H9 (cell line): ENCODE results near the gene ACVR1. TPM values are rescaled to one million over a fixed set of nuclear protein-coding genes. Genes with fewer than 3 reads are reported as not detected.

Experiments
- DNase-seq: peaks from one replicate; pipeline ENCODE4 v3.0.0-alpha.2; 2017
- H2AFZ ChIP-seq: one replicate; pipeline ENCODE4 v1.6.1; 2013; ENCODE audit warnings: mild to moderate bottlenecking, low read length, control low read depth, moderate library complexity
- H2AK5ac ChIP-seq: 2 replicates; pipeline ENCODE4 v1.6.1; 2013; ENCODE audit warnings: low read length, control low read depth, mixed read lengths; ENCODE audit not compliant: insufficient read length
- H2BK120ac ChIP-seq: one replicate; pipeline ENCODE4 v1.6.1; 2013; ENCODE audit warnings: low read depth, mild to moderate bottlenecking, low read length, control low read depth, inconsistent platforms; ENCODE audit not compliant: poor library complexity, severe bottlenecking
- H2BK12ac ChIP-seq: 2 replicates; pipeline ENCODE4 v1.6.1; 2013; ENCODE audit warnings: low read length, control low read depth, mixed read lengths, low read depth; ENCODE audit not compliant: insufficient read length
- H2BK15ac ChIP-seq: 2 replicates; pipeline ENCODE4 v1.6.1; 2013; ENCODE audit warnings: low read depth, low read length, control low read depth
- H2BK20ac ChIP-seq: one replicate; pipeline ENCODE4 v1.6.1; 2013; ENCODE audit warnings: low read depth, mild to moderate bottlenecking, low read length, control low read depth, inconsistent platforms; ENCODE audit not compliant: poor library complexity, severe bottlenecking
- H2BK5ac ChIP-seq: 2 replicates; pipeline ENCODE4 v1.6.1; 2013; ENCODE audit warnings: low read length, control low read depth, mixed read lengths; ENCODE audit not compliant: insufficient read length
- H3K14ac ChIP-seq: 2 replicates; pipeline ENCODE4 v1.6.1; 2013; ENCODE audit warnings: low read length, control low read depth; ENCODE audit not compliant: insufficient read depth
- H3K18ac ChIP-seq: 2 replicates; pipeline ENCODE4 v1.6.1; 2013; ENCODE audit warnings: low read depth, mild to moderate bottlenecking, mixed read lengths, low read length, control low read depth; ENCODE audit not compliant: insufficient read length
- H3K23ac ChIP-seq: 2 replicates; pipeline ENCODE4 v1.6.1; 2013; ENCODE audit warnings: low read length, control low read depth, mixed read lengths, low read depth; ENCODE audit not compliant: insufficient read length
- H3K23me2 ChIP-seq: 2 replicates; pipeline ENCODE4 v1.6.1; 2013; ENCODE audit warnings: low read depth, mild to moderate bottlenecking, mixed read lengths, low read length, control low read depth; ENCODE audit not compliant: insufficient read length, poor library complexity, severe bottlenecking
- H3K27ac ChIP-seq: 2 replicates; pipeline ENCODE4 v1.5.1; 2013; ENCODE audit warnings: low read length, control low read depth, mixed read lengths, low read depth; ENCODE audit not compliant: insufficient read length
- H3K27me3 ChIP-seq: 2 replicates; pipeline ENCODE4 v1.6.1; 2013; ENCODE audit warnings: low read length, control low read depth, inconsistent platforms; ENCODE audit not compliant: insufficient read depth
- H3K4ac ChIP-seq: 2 replicates; pipeline ENCODE4 v1.6.1; 2013; ENCODE audit warnings: low read depth, mild to moderate bottlenecking, control low read depth, inconsistent platforms, low read length, moderate library complexity
- H3K4me1 ChIP-seq: 2 replicates; pipeline ENCODE4 v1.6.1; 2013; ENCODE audit warnings: low read length, control low read depth, inconsistent platforms; ENCODE audit not compliant: insufficient read depth
- H3K4me2 ChIP-seq: 2 replicates; pipeline ENCODE4 v1.6.1; 2013; ENCODE audit warnings: low read length, control low read depth, mixed read lengths; ENCODE audit not compliant: insufficient read length, insufficient read depth
- H3K56ac ChIP-seq: 2 replicates; pipeline ENCODE4 v1.6.1; 2013; ENCODE audit warnings: low read depth, mild to moderate bottlenecking, mixed read lengths, low read length, control low read depth; ENCODE audit not compliant: insufficient read length
- H3K79me1 ChIP-seq: 2 replicates; pipeline ENCODE4 v1.6.1; 2013; ENCODE audit warnings: low read depth, mild to moderate bottlenecking, moderate library complexity, low read length, control low read depth, inconsistent platforms; ENCODE audit not compliant: insufficient read depth, poor library complexity, severe bottlenecking
- H3K79me2 ChIP-seq: 2 replicates; pipeline ENCODE4 v1.6.1; 2013; ENCODE audit warnings: low read length, control low read depth, inconsistent platforms; ENCODE audit not compliant: insufficient read depth
- H3K9ac ChIP-seq: 2 replicates; pipeline ENCODE4 v1.6.1; 2013; ENCODE audit warnings: low read length, control low read depth, mixed read lengths; ENCODE audit not compliant: insufficient read length; ENCODE audit errors: extremely low read depth
- H3K9me3 ChIP-seq: one replicate; pipeline ENCODE4 v1.6.1; 2013; ENCODE audit warnings: low read depth, low read length, inconsistent platforms; ENCODE audit not compliant: control insufficient read depth
- H3T11ph ChIP-seq: one replicate; pipeline ENCODE4 v1.6.1; 2013; ENCODE audit warnings: mild to moderate bottlenecking, low read length, control low read depth, inconsistent platforms
- H4K20me1 ChIP-seq: one replicate; pipeline ENCODE4 v1.6.1; 2013; ENCODE audit not compliant: control insufficient read depth, insufficient read length, insufficient read depth
- H4K5ac ChIP-seq: 2 replicates; pipeline ENCODE4 v1.6.1; 2013; ENCODE audit warnings: low read depth, mild to moderate bottlenecking, mixed read lengths, low read length, control low read depth; ENCODE audit not compliant: insufficient read length
- H4K8ac ChIP-seq: replicated peaks from 2 replicates; pipeline ENCODE4 v1.6.1; 2013; ENCODE audit warnings: low read length, control low read depth, mixed read lengths, low read depth; ENCODE audit not compliant: insufficient read length
- H4K91ac ChIP-seq: 2 replicates; pipeline ENCODE4 v1.6.1; 2013; ENCODE audit warnings: low read depth, mild to moderate bottlenecking, moderate library complexity, mixed read lengths, low read length, control low read depth; ENCODE audit not compliant: insufficient read length
- H3K27ac Mint-ChIP-seq, 3 experiments: 2 replicates in 2 of 3; 3 replicates in 1 of 3; pipeline ENCODE4 v1.8.0; 2020 to 2021; ENCODE audit warnings: mixed read lengths in 3 of 3, mild to moderate bottlenecking in 1 of 3, moderate library complexity in 1 of 3
- H3K27me3 Mint-ChIP-seq: 2 replicates; pipeline ENCODE4 v1.8.0; 2021; ENCODE audit warnings: low read depth, mild to moderate bottlenecking, moderate library complexity, mixed read lengths
- H3K36me3 Mint-ChIP-seq, 3 experiments: 2 replicates in 2 of 3; 3 replicates in 1 of 3; pipeline ENCODE4 v1.8.0; 2020 to 2021; ENCODE audit warnings: low read depth in 3 of 3, mixed read lengths in 3 of 3; ENCODE audit not compliant: insufficient read depth in 1 of 3
- H3K4me1 Mint-ChIP-seq, 2 experiments: 2 replicates each; pipeline ENCODE4 v1.8.0; 2020; ENCODE audit warnings: mixed read lengths in 2 of 2
- H3K4me3 Mint-ChIP-seq, 2 experiments: 2 replicates in 1 of 2; 3 replicates in 1 of 2; pipeline ENCODE4 v1.8.0; 2020 to 2021; ENCODE audit warnings: mild to moderate bottlenecking in 2 of 2, mixed read lengths in 2 of 2, moderate library complexity in 1 of 2
- H3K9me3 Mint-ChIP-seq, 2 experiments: 2 replicates in 1 of 2; 3 replicates in 1 of 2; pipeline ENCODE4 v1.8.0; 2020; ENCODE audit warnings: mild to moderate bottlenecking in 2 of 2, mixed read lengths in 2 of 2, moderate library complexity in 1 of 2
- WGBS: extraction: QIAGEN DNeasy Blood & Tissue Kit; methylation state at CpG from one replicate; pipeline ENCODE4 v1.1.7; 2013; ENCODE audit warnings: missing lambda C conversion rate, low lambda C conversion rate, mixed read lengths; ENCODE audit not compliant: insufficient read length; ENCODE audit errors: extremely low coverage; 5-methylcytosine and 5-hydroxymethylcytosine counted together
- total RNA-seq: library from RNA; stranded (reverse); gene quantifications from 2 replicates; pipeline ENCODE4 v1.2.1, GENCODE V29; 2021
- TF ChIP-seq, protein P1 (sequence below): fragments of 200-600 bp; sonication (generic); conservative IDR thresholded peaks from 3 replicates; pipeline ENCODE4 v1.8.0; 2021; ENCODE audit warnings: antibody characterized with exemption, mild to moderate bottlenecking

The ACVR1 gene
- total RNA-seq, 1 experiment from 2014 or later: 21.2 TPM

DNA sequence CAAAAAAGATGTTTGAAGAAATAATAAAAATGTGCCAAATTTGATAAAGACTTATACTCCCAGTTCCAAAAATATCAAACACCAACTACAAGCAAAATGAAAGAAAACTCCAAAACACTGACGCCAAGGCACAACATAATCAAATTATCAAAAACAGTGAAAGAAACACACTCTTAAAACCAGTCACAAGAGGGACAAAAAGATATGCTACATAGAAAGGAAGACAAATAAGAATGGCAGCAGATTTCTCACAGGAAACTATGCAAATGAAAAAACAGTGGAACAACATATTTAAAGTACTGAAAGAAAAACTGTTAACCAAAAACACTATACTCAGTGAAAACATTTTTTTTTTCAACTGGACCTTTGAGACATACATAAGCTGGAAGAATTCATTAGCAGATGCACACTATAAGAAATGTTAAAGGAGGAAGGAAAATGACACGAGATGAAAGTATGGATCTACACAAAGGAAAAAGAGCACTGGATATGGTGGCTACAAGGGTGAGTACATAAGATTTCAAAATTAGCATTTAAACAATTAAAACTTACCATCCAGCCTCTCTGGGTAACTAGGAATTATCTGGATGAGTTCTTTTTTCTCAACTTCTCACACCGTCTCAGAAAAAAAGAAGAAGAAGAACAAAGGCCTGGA lies 153.4 kb downstream of the ACVR1 start:
- no peaks in the 10 kb centered on the region for H3K4me1 Mint-ChIP-seq
- Histone ChIP-seq H4K91ac (no peak overlapping the region), H2AK5ac (no peak overlapping the region), H3K79me2 (no peaks in the 10 kb centered on the region), H3T11ph (no peak overlapping the region), H3K56ac (no peak overlapping the region), H4K8ac (no peak overlapping the region), H3K18ac (no peak overlapping the region), H2BK20ac (no peak overlapping the region), H4K5ac (no peak overlapping the region), H3K27ac (no peak overlapping the region), H2BK5ac (no peak overlapping the region), H3K14ac (no peak overlapping the region), H2BK12ac (no peak overlapping the region), H3K9me3 (no peaks in the 10 kb centered on the region), H2BK120ac (no peak overlapping the region), H3K4ac (no peak overlapping the region), H3K23ac (no peak overlapping the region), H2BK15ac (no peak overlapping the region), H3K27me3 (no peaks in the 10 kb centered on the region), H3K79me1 (no peaks in the 10 kb centered on the region), H4K20me1 (no peaks in the 10 kb centered on the region), H3K4me1 (no peaks in the 10 kb centered on the region), H3K23me2 (no peaks in the 10 kb centered on the region), H3K4me2 (no peak overlapping the region), H2AFZ (no peak overlapping the region), H3K9ac (no peak overlapping the region)
- TF ChIP-seq, protein P1, sequence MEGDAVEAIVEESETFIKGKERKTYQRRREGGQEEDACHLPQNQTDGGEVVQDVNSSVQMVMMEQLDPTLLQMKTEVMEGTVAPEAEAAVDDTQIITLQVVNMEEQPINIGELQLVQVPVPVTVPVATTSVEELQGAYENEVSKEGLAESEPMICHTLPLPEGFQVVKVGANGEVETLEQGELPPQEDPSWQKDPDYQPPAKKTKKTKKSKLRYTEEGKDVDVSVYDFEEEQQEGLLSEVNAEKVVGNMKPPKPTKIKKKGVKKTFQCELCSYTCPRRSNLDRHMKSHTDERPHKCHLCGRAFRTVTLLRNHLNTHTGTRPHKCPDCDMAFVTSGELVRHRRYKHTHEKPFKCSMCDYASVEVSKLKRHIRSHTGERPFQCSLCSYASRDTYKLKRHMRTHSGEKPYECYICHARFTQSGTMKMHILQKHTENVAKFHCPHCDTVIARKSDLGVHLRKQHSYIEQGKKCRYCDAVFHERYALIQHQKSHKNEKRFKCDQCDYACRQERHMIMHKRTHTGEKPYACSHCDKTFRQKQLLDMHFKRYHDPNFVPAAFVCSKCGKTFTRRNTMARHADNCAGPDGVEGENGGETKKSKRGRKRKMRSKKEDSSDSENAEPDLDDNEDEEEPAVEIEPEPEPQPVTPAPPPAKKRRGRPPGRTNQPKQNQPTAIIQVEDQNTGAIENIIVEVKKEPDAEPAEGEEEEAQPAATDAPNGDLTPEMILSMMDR: no peak
- peaks cover 19 to 27% of the 10 kb centered on the region in 2 experiments for H3K9me3 Mint-ChIP-seq
- no peaks in the 10 kb centered on the region for H3K27me3 Mint-ChIP-seq
- H3K36me3 Mint-ChIP-seq: peaks cover 29 to 36% (median 30%) of the 10 kb centered on the region in 3 experiments
- no peak for DNase-seq
- no CpG with 5 or more reads among the region's 3 CpGs for WGBS
- H3K4me3 Mint-ChIP-seq: no peak overlapping the region
- no peak overlapping the region for H3K27ac Mint-ChIP-seq
